Measurements from ENCODE around the gene STARD10.

The STARD10 gene

DNA sequence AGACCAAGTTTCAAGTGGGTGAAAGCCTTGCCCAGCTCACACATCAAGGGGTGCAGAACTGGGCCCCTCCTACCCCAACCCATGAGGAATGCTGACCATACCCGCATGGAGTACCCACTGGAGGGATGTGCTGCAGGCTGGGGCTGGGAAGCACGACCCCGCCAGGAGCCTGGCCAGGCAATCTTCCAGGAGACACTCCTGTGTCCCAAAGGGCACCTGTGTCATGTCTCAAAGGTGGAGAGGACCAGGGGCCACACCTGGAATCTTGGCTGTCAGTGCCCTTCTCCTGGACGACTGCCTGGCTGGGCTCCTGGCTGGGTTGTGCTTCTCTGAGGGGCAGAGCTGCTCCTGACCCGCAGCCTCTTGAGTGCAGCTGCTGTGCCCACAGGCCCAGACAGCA lies 48.3 kb downstream of the STARD10 start:
- no peak for DNase-seq (ENCODE audit: low read depth)

DNA sequence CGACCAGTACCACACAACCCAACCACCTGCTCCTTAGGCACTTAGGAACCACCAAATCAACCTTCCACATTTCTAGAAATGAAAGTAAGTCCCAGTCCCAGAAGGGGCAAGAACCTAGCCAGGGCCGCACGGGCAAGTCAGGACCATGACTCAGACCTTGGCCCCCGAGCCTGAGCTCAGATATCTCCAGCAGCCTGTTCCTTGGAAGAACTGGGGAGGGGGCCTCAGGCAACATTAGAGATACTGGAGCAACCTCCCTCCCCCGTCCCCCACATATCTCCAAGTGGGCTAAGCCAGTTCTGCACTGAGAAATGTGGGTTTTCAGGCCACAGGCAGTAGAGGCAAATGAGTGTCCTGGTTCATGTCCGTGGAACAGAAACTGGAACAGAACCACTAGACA lies 49.4 kb downstream of the STARD10 start:
- no peak for DNase-seq (ENCODE audit: low read depth)

DNA sequence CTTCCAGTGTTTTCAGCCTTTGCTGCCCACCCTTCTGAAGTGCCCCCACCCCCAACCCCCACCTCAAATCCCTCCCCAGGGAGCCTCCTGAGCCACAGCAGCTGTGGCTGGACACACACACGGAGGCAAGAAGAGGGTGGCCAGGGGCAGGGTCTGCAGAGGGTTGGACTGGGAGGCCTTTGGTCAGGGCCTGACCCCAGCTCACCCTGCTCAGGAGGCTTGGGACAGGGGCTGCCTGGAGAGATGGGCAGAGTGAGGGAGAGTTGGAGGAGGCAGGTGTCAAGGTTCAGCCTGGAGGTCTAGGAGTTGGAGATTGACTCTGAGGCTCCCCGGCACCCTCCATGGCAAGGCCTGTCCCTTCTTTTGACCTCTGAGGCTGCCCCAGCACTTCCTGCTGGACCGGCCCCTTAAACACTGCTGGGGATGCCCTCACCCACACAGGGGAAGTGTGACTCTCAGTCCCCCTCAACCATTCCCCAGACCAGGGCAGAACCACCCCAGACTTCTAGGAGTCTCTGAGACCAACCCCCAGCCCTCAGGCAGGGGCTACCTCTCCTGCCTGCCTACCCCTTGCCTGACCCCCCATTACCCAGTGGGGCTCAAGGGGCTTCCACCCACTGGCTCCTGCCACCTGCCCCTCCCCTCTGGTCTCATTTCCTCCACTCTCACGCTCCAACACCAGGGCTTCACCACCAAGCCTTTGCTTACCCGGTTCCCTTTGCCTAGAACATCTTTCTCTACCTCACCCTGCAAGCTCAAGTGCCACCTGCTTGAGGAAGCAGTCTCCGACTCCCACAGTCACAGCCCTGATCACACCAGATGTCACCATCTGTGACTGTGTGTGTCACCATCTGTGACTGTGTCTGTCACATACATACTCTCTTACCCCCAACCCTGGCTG lies 50.3 kb downstream of the STARD10 start:
- no peak for DNase-seq (ENCODE audit: low read depth)

DNA sequence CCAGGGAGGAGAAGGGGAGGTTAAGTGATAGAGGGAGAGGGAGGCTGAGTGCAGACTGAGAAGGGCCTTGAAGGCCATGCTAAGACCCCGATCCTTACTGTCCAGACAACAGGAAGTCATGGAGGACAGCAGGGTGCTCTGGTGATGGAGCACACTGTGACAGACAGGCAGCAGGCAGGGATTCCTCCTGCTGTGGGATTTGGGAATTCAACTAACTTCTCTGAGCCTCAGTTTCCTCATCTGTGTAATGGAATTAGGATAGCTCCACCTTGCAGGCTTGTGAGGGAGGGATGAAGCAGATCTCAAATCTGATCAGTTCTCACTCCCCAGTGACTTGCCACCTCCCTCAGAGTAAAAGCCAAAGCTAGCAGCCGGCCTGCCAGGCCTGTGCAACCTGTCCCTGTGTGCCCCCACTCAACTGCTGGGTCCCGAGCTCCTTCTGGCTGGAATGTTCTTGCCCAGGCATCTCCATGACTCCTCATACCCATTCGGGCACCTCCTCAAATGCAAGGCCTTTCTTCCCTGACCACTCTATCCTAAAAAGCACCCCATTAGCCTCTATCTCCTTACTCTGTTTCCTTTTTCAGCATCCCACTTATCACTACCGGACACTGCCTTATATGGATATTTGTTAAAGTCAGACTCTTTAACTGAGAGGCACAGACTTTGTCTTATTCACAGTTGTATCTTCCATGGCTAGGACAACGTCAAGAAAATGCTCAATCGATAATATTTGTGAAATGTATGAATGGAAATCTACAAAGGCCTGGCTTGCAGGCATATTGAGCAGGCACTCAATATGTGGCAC lies 51.1 kb downstream of the STARD10 start:
- DNase-seq (ENCODE audit: low read depth) = no peak

DNA sequence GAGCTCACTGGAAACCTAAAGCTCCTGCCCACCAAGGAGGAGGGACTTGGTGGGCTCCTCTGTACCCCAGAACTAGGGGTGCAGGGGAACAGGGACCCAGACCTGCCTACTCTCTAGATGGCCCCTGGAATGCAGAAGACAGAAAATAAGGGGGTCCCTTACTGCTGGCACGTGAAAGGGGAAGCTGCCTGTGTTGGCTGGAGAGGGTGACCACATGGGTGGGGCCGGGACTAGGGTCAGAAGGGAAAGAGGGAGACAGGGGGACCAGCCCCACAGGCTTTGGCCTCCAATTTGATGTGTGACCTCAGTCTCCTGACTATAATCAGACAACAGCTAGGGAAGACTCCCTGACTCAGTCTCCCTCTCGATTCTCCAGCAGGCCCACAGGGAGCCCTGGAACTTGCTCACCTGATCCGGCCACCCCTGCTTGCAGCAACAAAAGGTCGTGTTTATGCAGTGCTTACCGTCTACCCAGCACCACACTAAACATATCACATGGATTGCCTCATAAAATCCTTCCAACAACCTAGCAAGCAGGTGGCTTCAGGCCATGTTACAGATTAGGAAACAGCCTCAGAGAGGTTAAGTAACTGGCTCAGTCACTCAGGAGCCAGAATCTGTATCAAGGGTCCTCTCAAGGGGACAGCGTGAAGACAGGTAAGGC lies 51.9 kb downstream of the STARD10 start:
- no peak for DNase-seq (ENCODE audit: low read depth)

DNA sequence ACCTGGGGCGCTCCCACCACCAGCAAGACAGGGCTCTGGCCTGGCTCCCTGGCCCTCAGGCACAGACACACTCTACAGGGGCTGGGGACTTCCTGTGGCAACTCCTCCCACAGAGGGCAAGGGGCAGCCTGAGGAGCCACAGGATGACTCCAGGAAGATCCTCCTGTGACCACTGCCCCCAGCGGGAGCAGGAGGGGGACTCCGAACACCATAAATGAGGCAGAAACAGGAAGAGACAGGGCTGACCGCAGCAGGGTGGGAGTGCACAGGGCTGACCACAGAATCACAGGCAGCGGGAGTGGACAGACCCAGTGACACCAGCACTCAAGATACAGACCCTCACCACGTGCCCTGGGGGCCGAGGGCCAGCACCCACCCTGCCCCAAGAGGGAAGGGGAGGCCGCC lies 52.4 kb downstream of the STARD10 start:
- DNase-seq (ENCODE audit: low read depth) = no peak

DNA sequence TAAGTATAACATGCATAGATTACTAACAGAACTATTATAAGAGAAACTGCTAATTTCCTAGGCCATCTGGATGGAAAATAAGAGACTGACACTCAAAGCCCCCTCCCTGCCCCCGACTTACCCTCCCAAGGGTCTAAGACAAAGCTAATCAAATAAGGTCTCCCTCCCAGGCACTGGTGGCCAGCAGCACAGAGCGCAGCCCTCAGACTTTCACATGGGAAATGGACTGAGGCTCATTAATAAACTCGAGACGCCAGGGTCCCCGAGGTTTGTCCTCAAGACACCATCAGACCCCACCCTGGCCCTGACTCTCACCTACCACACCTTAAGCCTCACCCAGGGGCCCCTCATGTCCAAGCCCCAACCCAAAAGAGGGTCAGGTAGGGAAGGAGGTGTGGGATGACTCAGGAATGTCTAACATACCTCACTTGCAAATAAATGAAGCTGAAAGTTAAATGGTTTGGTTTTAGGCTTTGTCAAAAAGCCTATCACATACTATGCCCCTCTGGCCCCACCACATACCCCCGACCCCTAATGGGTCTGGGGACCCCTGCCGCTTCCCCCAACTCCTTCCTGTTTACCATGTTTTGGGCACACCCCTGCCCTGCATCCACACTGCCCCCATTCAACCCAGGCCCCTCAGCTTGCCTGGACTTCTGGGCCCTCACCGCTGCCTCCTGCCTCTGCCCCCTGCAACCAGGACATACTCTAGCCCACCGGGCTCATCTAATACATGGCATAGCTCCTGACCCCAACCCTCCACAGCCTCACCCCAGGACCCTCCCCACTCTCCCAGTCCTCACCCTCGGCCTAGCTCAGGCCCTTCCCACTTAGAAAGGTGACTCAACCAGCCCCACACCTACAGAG lies 53.1 kb downstream of the STARD10 start:
- no peak for DNase-seq (ENCODE audit: low read depth)

DNA sequence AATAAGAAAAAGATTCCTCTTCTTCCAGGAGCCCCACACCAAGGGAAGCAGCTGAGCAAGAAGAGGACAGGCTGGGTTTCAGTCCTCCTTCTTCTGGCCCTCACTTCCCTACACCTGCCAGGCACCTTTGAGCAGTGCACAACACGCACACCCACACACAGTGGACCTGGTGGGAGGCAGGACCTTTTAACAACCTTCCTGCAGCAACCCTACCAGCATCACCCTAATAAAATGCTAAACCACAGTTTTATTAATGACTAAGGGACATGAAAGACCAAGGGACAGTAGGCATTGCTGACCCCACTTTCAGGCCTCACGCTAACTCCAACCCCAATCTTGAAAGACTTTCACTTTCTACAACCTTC lies 53.8 kb downstream of the STARD10 start:
- DNase-seq (ENCODE audit: low read depth) = no peak

DNA sequence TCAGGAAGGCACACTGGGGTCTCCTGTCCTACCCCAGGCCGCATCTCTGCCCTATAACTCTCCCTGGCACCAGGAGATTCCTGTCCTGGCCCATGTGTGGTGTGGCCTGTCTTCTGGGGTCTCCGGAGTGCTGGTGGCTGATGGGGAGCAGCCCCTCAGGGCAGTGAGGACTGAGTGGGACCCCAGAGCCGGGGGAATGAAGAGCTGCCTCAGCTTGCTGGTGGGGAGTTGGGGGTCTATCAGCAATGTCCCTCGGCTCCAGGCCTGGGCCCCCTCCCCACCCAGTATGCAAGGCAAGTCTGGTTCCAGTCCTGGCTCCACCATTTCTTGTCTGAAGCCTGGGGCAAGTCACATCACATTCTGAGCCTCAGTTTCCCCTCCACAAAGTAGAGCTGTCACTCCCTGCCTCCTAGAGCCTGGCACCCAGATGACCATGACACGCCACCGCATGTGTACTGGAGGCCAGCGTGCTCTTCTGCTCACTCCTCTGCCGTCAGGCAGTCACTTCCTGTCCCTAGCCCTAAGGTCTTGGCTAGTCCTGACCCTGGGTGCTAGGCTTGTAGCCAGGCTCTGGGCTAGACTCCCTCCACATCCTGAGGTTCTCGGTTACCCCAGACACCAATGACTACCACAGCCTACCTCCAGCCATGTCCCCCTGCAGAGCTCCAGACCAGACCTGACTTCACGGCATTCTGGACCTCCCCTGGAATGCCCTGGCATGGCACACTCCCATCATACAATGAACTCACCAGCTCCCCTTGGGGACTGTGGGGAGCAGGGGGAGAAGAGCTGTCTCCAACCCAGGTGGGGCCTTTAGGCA lies 54.4 kb downstream of the STARD10 start:
- DNase-seq (ENCODE audit: low read depth) = no peak

DNA sequence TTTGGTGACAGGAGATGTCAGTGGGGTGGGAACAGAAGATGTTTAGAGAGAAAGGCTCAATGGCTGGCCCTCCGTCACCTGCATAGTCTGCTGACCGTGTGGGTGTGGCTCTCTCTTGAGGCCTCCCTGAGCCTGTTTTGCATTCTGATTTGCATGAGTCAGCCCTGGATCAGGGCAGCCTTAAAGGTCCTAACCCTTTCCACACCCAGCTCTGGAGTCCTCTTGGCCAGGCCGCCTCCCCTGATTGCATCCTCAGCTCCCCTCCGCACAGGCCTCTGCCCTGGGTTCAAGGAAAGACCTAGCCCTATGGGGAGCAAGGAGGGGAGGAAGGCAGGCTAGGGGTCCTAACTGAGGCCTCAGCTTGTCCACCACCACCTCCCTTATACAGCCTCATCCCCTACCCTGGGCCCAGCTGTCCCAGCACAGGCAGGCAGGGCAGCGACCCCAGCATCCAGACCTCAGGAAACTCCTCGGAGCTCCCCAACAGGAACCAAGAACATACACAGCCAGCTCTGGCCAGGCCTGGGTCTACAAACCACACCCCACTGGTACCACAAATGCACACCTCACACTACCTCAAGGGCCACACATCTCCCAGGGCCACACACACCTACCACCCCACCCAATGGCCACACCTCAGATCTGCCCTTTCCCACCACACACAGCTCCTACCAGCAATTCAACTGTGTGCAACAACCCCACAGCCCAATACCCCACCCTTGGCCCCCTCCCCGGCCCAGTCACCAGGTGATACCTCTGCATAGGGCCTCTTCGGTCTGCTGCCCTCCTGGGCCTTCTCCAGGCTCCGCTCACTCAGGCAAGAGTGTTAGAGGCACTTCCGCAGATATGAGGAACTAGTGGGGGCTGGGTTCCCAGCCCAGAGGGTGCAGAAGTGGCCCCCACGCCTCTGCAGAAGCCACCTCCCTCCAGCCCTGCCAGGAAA lies 55.4 kb downstream of the STARD10 start:
- DNase-seq (ENCODE audit: low read depth) = no peak

DNA sequence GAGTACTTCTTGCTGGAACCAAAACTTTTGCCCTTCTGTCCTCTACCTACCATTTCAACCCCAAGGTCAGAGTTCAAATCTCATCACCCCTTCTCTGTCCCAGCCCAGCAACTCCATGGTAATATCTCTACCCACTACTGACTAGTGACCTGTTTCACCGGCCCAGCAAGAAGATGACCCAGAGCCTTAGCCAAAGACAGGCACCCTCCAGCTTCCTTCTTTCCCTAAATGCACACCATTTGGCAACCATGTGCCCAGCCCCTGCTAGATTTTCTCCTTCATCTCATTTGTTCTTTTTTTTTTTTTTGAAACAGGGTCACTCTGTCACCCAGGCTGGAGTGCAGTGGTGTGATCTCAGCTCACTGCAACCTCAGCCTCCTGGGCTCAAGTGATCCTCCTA lies 56.5 kb downstream of the STARD10 start:
- no peak for DNase-seq (ENCODE audit: low read depth)

DNA sequence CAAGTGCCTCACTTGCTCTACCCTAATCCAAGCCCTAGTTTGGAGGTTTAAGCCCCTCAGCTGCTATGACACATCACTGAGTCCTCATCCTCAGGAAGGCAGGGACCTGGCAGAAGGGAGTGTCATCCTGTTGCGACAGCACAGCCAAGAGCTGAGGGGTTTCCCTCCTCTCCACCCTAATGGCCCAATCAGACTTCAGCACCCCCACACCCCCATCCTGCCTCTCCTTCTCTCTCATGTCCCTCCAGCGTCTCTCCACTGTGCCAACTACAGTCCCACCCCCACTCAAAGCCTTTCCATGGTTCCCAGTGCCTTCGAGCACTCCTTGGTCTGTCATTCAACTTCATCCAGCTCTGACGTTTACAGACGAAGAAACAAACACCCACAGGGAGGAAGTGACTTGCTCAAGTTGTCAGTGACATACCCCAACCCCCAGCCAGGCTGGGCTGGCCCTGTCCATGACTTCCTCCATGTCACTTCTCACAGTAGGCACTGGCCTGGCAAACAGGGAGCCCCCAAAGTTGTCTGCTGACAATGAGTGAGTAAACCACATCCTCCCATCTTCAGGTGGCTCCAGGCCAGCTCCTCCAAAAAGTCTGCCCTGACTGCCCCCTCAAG lies 57.3 kb downstream of the STARD10 start:
- DNase-seq (ENCODE audit: low read depth) = peak; percentile 56

DNA sequence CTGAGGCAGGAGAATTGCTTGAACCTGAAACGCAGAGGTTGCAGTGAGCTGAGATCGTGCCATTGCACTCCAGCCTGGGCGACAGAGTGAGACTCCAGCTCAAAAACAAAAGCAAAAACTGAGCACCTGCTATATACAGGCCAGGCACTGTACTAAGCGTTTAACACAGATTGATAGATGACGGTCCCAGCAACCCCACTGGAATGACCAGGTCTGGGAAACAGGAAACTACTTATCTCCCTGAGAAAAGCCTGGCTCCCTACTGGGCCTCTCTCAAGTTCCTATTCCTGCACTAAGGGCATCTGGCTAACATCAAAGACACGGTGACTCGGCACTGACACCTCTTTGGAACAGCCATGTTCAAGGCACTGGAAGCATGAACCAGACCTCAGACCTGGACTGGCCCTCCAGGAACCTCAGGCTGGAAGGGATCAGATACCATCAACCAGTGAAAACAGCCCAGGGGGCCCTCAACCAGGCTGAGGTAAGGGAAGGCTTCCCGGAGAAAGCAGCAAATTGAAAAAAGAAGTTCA lies 58.3 kb downstream of the STARD10 start:
- no peak for DNase-seq (ENCODE audit: low read depth)

DNA sequence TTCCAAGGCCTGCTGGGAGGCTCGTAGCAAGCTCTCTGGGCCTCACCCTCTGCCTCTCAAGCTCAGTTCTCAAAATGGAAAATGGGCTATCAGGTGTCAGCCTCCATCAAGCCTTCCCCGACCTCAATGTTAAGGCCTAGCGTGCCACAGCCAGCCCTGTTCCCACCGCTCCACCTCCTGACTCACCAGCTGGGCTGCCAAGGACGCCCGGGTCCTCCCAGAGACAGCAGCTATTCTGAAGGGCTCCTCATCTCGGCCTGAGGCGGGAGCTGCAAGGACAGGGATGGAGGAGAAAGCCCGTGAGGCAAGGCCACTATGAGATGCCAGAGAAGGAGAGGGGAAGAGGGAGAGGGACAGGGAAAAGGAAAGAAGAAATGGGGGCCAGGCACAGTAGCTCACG lies 61.5 kb downstream of the STARD10 start:
- no peak for DNase-seq (ENCODE audit: low read depth)

DNA sequence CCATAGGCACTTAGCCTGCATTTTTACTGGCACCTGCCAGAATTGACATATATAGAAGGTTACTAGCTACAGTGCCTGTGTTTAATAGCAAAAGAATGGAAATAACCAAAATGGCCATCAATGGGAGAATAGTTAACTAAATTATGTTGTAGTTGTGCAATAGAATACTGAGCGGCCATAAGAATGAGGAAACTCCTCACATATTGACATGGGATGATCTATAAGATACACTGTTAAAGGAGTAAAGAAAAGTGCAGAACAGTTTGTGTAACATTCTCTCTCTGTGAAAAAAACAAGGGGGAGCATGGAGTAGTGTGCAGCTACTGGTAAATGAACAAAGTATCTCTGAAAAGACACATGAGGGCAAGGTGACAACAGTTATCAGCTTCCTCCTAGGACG lies 63.1 kb downstream of the STARD10 start:
- no peak for DNase-seq (ENCODE audit: low read depth)

DNA sequence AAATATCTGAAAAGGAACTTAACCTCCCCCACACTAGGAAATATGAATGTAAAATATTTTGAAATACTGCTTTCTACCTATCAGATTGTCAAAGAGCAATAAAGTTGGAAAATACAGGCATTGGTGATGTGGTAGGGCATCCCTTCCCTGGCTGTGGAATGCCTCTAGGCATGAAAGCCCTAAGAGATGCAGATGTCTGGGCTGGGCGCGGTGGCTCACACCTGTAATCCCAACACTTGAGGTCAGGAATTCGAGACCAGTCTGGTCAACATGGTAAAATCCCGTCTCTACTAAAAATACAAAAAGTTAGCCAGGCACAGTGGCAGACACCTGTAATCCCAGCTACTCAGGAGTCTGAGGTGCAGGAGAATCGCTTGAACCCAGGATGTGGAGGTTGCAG lies 63.6 kb downstream of the STARD10 start:
- DNase-seq (ENCODE audit: low read depth) = no peak

DNA sequence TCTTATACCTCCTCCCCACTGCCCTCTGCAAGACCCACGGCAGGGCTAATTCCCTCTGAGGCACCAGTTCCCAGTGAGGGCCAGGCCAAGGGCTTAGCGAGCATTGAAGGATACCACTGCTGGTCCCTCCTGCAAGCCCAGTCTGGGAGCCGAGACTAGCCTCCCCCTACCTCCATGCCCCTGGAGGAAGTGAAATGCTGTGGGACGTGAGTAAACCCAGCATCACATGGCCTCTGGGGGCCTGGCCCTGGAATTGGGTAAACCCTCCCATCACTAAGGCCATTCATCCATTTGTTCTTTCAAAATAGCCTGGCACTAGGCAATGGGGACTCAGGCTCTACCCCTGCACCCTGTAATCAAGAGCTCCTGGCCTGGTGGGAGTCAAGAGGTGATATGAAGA lies 66.3 kb downstream of the STARD10 start:
- DNase-seq (ENCODE audit: low read depth) = no peak

DNA sequence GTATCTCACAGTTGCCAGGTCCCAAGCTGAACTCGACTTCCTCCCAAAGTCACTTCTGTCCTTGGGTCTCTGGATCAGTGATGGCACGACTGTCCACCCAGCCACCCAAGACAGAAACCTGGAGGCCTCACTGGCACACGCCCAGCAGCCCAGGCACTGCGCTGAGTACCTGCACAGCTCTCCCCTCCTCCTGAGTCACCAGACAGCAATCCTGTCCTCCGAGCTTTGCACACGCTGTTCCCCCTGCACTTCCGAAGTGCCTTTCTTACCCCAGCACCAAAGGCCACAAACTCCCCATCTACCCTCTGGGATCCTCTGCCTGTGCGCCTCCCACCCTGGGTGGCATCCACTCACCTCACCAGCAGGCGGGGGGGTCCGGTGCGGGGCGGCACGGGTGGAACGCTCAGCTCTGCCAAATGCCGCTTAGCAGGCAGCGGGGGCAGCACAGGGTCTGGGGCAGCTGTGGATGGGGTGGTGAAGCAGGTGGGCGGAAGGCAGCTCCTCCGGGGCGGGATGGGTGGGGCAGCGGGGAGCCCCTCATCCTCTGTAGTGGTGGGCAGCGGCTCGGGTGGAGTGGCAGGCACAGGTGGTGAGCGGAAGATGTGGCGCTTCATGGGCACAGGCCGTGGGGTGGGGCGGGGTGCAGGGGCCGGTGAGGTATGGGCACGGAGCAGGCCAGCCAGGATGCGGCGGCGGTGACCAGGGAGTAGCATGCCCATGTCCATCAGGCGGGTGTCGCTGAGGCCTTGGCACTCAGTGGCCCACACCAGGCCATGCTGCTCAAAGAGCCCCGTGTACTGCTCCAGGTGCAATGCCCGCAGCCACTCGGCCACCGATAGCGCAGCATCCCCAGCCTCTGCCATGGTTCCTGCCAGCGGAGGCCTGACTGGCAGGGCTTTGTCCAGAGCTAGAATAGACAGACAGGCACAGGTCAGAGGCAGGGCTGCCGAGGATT lies 67.3 kb downstream of the STARD10 start:
- DNase-seq (ENCODE audit: low read depth) = no peak

Measured in T follicular helper cell (primary cell).